Measurements from ENCODE around the gene DENND5A.

Gene DENND5A

DNA sequence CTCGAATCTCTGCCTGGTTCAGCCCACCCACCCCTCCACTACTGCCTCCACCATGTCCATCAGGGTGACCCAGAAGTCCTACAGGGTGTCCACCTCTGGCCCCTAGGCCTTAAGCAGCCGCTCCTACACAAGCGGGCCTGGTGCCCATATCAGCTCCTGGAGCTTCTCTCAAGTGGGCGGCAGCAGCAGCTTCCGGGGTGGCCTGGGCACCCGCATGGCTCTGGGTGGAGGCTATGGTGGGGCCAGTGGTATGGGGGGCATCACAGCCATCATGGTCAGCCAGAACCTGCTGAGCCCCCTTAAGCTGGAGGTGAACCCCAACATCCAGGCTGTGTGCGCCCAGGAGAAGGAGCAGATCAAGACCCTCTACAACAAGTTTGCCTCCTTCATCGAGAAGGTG lies 170.7 kb downstream of the DENND5A start:
- DNase-seq, result no peak

DNA sequence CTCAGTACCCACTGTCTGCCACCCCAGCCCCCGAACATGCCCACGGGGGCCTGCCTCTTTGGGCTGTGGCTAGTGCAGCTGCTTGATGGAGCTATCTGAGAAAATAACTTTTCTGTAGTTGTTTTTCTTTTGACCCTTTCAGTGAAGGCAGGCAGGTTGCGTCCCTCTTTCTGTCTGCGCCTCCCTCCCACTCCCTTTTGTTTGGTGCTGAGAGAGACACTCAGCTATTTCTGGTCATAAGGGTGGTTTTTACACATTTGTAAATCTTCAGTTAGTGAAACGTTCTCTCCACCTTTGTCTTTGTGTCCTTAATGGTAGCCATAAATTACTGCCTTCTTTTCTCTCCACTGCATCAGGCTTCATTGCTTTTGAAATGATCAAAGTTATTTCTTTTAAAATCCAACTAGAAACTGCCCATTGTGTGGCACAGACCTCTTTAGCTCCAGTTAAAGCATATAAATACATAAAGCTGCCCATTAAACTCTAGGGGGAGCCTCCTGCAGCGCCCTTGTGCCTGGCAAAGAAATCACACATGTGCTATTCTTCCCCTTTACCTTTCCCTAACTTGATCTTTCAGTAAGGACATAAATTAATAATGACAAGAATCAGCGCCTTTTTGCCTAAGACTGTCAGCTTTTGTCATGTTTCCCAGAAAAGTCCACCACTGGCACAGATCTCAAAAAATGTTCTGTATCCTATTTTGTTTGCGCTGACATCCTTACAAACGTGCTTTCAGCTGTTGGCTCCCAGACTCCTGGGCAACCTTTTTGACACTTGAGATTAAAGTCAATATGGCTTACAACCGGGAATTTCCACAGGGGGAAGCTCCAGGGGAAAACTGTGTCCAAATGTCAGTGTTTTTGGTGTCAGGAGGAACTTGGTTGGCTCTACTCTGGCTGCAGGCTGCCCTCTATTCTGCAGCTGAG lies 172.0 kb downstream of the DENND5A start:
- DNase-seq, result no peak

DNA sequence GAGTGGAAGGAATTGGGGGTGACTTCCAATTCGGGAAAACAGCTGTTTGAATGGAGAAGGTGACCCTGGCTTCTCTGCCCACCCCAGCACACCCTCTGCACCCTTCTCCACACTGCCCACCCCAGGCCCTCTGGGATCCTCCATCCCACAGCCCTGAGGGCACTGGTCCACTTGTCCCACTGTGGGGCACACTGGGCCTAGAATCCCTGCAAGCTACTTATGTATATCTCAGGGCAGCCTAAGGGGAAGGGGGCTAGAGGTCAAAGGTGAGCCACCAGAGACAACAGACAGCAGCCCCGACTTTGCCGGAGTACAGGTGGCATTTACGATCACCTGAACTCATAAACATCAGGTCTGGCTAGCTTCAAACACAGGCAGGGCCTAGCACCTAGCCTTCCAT lies 173.1 kb downstream of the DENND5A start:
- DNase-seq, result no peak

DNA sequence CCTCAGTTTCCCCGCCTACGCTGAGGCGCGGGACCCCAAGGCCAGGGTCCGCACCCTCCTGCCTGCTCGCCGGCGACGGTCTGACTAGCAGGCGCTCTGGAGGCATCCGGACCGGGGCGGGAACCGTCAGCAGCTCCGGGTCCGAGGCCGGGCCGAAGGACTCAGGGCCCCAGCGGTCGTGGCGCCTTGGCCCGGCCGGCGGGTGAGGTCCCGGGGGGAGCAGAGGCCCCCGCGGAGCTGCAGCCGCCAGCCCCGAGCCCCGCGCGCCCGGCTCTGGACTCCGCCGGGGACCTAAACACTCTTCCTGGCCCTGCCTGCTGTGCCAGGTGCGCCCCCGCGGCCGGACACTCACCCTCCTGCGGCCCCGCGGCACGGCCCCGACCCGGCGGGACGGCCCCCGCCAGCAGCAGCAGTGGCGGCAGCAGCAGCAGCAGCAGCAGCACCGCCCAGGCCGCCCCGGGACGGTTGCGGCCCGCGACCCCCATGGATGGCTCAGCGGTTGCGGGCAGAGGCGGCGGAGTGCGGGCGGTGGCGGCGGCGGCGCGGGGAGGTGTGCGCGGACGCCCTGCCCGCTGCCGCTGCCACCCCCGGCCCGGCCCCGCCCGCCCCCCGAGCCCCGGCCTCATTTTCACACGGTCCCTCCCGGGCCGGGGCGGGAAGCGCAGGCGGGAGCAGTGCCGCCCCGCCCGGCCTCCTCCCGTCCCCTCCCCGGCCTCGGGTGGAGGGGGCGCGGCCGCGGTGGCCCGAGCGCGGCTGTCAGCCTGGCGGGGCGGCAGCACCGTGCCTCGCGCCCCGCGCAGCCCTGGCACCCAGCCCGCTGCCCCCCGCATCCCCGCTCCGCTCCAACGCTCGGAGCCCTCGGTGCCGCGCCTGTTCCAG lies 173.9 kb downstream of the DENND5A start, which contains the start of gene SCUBE2:
SCUBE2 (minus strand) TSS at position 556 of the 879 bp plus-strand sequence; CDS start at position 485, 71 bp downstream.
- DNase-seq, result no peak

DNA sequence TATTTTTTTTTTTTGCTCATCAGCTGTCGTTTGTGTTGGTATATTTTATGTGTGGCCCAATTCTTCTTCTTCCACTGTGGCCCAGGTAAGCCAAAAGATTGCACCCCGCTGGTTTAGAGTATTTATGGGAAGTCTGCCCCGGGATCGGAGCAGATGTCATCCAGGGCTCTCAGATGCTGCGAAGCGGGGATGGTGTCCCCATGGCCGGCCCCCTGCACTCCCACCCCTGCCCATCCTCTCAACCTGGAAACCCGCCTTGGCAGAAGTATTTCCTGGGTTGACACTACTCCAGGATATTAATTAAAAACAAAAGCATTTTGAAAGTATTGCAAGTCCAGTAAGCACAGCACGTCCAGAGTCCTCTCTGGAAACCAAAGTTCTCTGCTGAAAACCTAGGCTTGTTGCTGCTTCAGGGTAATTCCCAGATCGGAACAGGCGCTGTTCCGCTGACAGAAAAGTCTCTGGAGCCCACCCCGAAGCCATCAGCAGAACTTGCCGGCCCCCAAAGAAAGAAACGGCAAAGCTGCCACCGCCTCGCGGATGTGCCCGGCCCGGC lies 174.6 kb downstream of the DENND5A start:
- DNase-seq, result no peak

DNA sequence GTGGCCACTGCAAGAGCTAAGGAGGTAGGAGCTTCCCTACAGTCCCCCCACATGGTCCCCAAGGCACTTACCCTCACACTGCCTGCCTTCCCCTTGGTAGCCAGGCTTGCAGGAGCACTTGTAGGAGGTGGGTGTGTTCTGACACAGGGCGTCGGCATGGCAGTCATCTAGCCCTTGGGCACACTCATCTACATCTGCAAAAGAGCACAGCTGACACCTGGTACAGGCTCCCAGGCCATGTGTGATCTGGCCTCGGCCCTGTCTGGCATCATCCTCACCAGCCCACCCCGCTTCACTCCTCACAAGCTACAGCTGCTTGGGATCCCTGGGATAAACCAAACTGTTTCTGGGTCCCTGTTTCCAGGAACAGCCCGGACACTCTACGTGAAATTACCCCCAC lies 175.5 kb downstream of the DENND5A start:
- no peak for DNase-seq

DNA sequence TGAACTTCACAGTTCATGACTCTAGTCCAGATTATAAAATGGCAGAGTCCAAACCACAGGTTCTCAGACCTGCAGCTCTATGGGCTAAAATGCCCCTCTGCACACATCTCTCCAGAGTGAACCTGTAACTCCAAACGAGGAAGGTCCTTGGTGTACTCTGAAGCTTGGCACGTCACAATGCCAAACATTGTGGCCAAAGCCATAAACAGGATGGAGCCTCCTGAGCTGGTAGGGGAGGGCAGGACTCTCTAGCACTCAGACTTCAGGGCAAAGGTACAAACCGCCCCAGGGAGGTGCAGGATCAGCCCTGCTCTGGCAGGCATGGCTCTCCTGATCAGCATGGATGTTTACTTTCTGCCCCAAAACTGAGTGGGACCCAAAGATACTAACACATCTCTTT lies 176.1 kb downstream of the DENND5A start:
- no peak for DNase-seq
